IMR-90 (cell line): Measurements from ENCODE around the gene UCP3. TPM values are rescaled to one million over a fixed set of nuclear protein-coding genes. Genes with fewer than 3 reads are reported as not detected.

Experiments used
- ATAC-seq: fragments of 200-7000 bp; cut with Tn5 transposase; 2 replicates; pipeline ENCODE4 v1.9.1; 2020; ENCODE audit warnings: low read depth, mild to moderate bottlenecking, moderate library complexity
- BruUV-seq: library from RNA; stranded (reverse); fragments of 400-500 nt; replicated peaks from 2 replicates; lab custom pipeline; 2021; lab: Mats Ljungman, UMichigan
- CTCF ChIA-PET: fragments of 300-600 bp; formaldehyde crosslinking; extraction: SDS; loops from one replicate; lab custom pipeline; 2021; ENCODE audit warnings: antibody characterized with exemption; lab: Yijun Ruan, JAX
- POLR2A ChIA-PET: fragments of 300-600 bp; sonication (Branson Sonifier 250); formaldehyde crosslinking; loops from one replicate; lab custom pipeline; 2022; ENCODE audit warnings: antibody characterized with exemption; ENCODE audit not compliant: unreplicated experiment; lab: Charles Lee
- DNase-seq: peaks from one replicate; pipeline ENCODE4 v3.0.0; 2013
- H2AFZ ChIP-seq: replicated peaks from 2 replicates; pipeline ENCODE3; 2013; ENCODE audit warnings: low read length, mild to moderate bottlenecking; ENCODE audit not compliant: poor library complexity
- H2AK5ac ChIP-seq: 2 replicates; pipeline ENCODE4 v1.6.1; 2013; ENCODE audit warnings: low read depth, low read length, inconsistent platforms
- H2AK9ac ChIP-seq: replicated peaks from 2 replicates; pipeline ENCODE3; 2013; ENCODE audit warnings: mild to moderate bottlenecking, low read depth, low read length, moderate library complexity; ENCODE audit not compliant: poor library complexity
- H2BK120ac ChIP-seq: 2 replicates; pipeline ENCODE4 v1.6.1; 2013; ENCODE audit warnings: low read depth, low read length, inconsistent platforms
- H2BK15ac ChIP-seq: 3 replicates; pipeline ENCODE4 v1.6.1; 2013; ENCODE audit warnings: low read depth, low read length, inconsistent platforms
- H2BK20ac ChIP-seq: 2 replicates; pipeline ENCODE4 v1.6.1; 2013; ENCODE audit warnings: low read depth, mild to moderate bottlenecking, inconsistent platforms, low read length, moderate library complexity
- H2BK5ac ChIP-seq: 2 replicates; pipeline ENCODE4 v1.6.1; 2013; ENCODE audit warnings: mild to moderate bottlenecking, low read depth, low read length, inconsistent platforms; ENCODE audit not compliant: poor library complexity, severe bottlenecking
- H3K14ac ChIP-seq: replicated peaks from 2 replicates; pipeline ENCODE4 v1.6.1; 2013; ENCODE audit warnings: low read depth, low read length, inconsistent platforms
- H3K18ac ChIP-seq: 2 replicates; pipeline ENCODE4 v1.6.1; 2013; ENCODE audit warnings: low read depth, low read length, control low read depth
- H3K23ac ChIP-seq: 2 replicates; pipeline ENCODE4 v1.6.1; 2013; ENCODE audit warnings: low read depth, low read length, inconsistent platforms
- H3K27ac ChIP-seq: 2 replicates; pipeline ENCODE4 v1.5.1; 2013; ENCODE audit warnings: mild to moderate bottlenecking, control low read depth, low read length; ENCODE audit not compliant: insufficient read depth
- H3K27me3 ChIP-seq: 2 replicates; pipeline ENCODE4 v1.6.1; 2013; ENCODE audit warnings: low read length; ENCODE audit not compliant: control insufficient read depth, insufficient read depth
- H3K36me3 ChIP-seq: 2 replicates; pipeline ENCODE4 v1.6.1; 2013; ENCODE audit warnings: low read length, mixed read lengths; ENCODE audit not compliant: control insufficient read depth, insufficient read depth
- H3K4ac ChIP-seq: 2 replicates; pipeline ENCODE4 v1.6.1; 2013; ENCODE audit warnings: low read depth, low read length, inconsistent platforms
- H3K4me1 ChIP-seq: 2 replicates; pipeline ENCODE4 v1.6.1; 2013; ENCODE audit warnings: low read length, mixed read lengths; ENCODE audit not compliant: control insufficient read depth, insufficient read depth
- H3K4me2 ChIP-seq: 2 replicates; pipeline ENCODE4 v1.6.1; 2013; ENCODE audit warnings: low read depth, mild to moderate bottlenecking, control low read depth, low read length, moderate library complexity
- H3K4me3 ChIP-seq: 2 replicates; pipeline ENCODE4 v1.5.1; 2013; ENCODE audit warnings: low read depth, mild to moderate bottlenecking, control low read depth, low read length, moderate library complexity; ENCODE audit not compliant: insufficient read depth
- H3K56ac ChIP-seq: 2 replicates; pipeline ENCODE4 v1.6.1; 2013; ENCODE audit warnings: low read length, inconsistent platforms; ENCODE audit not compliant: insufficient read depth; ENCODE audit errors: extremely low read depth
- H3K79me1 ChIP-seq, 2 experiments: 2 replicates each; pipeline ENCODE4 v1.6.1; 2013; ENCODE audit warnings: low read length in 2 of 2, inconsistent platforms in 1 of 2, low read depth in 1 of 2
- H3K9ac ChIP-seq: 2 replicates; pipeline ENCODE4 v1.6.1; 2013; ENCODE audit warnings: low read depth, low read length, control low read depth
- H3K9me1 ChIP-seq: 2 replicates; pipeline ENCODE4 v1.6.1; 2013; ENCODE audit warnings: low read length, inconsistent platforms; ENCODE audit not compliant: insufficient read depth
- H3K9me3 ChIP-seq: 2 replicates; pipeline ENCODE4 v1.6.1; 2013; ENCODE audit warnings: low read length; ENCODE audit not compliant: control insufficient read depth, insufficient read depth
- H4K20me1 ChIP-seq: 2 replicates; pipeline ENCODE4 v1.6.1; 2013; ENCODE audit warnings: low read length, inconsistent platforms; ENCODE audit not compliant: insufficient read depth
- H4K5ac ChIP-seq: 2 replicates; pipeline ENCODE4 v1.6.1; 2013; ENCODE audit warnings: mild to moderate bottlenecking, low read depth, low read length, control low read depth
- H4K8ac ChIP-seq, 2 experiments: 2 replicates each; pipeline ENCODE4 v1.6.1; 2013; ENCODE audit warnings: low read depth in 2 of 2, low read length in 2 of 2, control low read depth in 1 of 2, inconsistent platforms in 1 of 2
- H4K91ac ChIP-seq: 2 replicates; pipeline ENCODE4 v1.6.1; 2013; ENCODE audit warnings: low read depth, low read length, inconsistent platforms; ENCODE audit not compliant: insufficient read depth
- BHLHE40 ChIP-seq: fragments of 150-350 bp; IDR thresholded peaks from 2 replicates; pipeline ENCODE4 v1.6.1; 2016; ENCODE audit warnings: mild to moderate bottlenecking, low read depth, low read length
- CEBPB ChIP-seq: IDR thresholded peaks from 2 replicates; pipeline ENCODE4 v1.6.1; 2012; ENCODE audit warnings: low read depth, low read length, improper control_type of control experiment
- CHD1 ChIP-seq: IDR thresholded peaks from 2 replicates; pipeline ENCODE4 v1.6.1; 2012; ENCODE audit warnings: low read depth, low read length, improper control_type of control experiment
- FOS ChIP-seq: fragments of 150-350 bp; IDR thresholded peaks from 2 replicates; pipeline ENCODE4 v1.6.1; 2016; ENCODE audit warnings: low read depth, low read length
- MAFK ChIP-seq: IDR thresholded peaks from 2 replicates; pipeline ENCODE4 v1.6.1; 2012; ENCODE audit warnings: low read depth, low read length, improper control_type of control experiment
- MAZ ChIP-seq: IDR thresholded peaks from 2 replicates; pipeline ENCODE4 v1.6.1; 2012; ENCODE audit warnings: low read depth, mild to moderate bottlenecking, low read length, improper control_type of control experiment, moderate library complexity, borderline replicate concordance
- MXI1 ChIP-seq: IDR thresholded peaks from 2 replicates; pipeline ENCODE4 v1.6.1; 2012; ENCODE audit warnings: low read depth, mild to moderate bottlenecking, low read length, moderate library complexity, borderline replicate concordance
- NFE2L2 ChIP-seq: fragments of 150-350 bp; IDR thresholded peaks from 2 replicates; pipeline ENCODE4 v1.6.1; 2016; ENCODE audit warnings: low read depth, mild to moderate bottlenecking, low read length
- POLR2A ChIP-seq: IDR thresholded peaks from 2 replicates; pipeline ENCODE4 v1.6.1; 2012; ENCODE audit warnings: mild to moderate bottlenecking, low read depth, low read length
- RAD21 ChIP-seq: IDR thresholded peaks from 2 replicates; pipeline ENCODE4 v1.6.1; 2012; ENCODE audit warnings: low read length, improper control_type of control experiment
- SMC3 ChIP-seq: fragments of 150-350 bp; IDR thresholded peaks from 2 replicates; pipeline ENCODE4 v1.6.1; 2016; ENCODE audit warnings: low read depth, mild to moderate bottlenecking, antibody characterized with exemption, low read length, moderate library complexity
- WGBS, 2 experiments: methylation state at CpG; one replicate each; pipeline versions ENCODE4 v1.1.5 to v1.1.7; 2013; ENCODE audit warnings: missing lambda C conversion rate in 2 of 2; ENCODE audit not compliant: insufficient read length in 1 of 2; ENCODE audit errors: extremely low coverage in 2 of 2; 5-methylcytosine and 5-hydroxymethylcytosine counted together
- dilution Hi-C: fragments of 300-500 bp; cut with HindIII; formaldehyde crosslinking; loops from one replicate; pipeline ENCODE4 v1.14.3; 2018; ENCODE audit warnings: low sequenced_read_pairs; ENCODE audit not compliant: unreplicated experiment
- in situ Hi-C: fragments of 300-500 bp; cut with MboI; formaldehyde crosslinking; loops from 3 replicates; pipeline ENCODE4 v1.14.3; 2019; ENCODE audit warnings: low sequenced_read_pairs, inconsistent platforms, mixed read lengths
- intact Hi-C: fragments of 100-400 bp; cut with micrococcal nuclease; formaldehyde crosslinking; loops from 2 replicates; pipeline ENCODE4 v1.10.0; 2022
- polyA plus RNA-seq, 3 experiments: library from polyadenylated mRNA; depleted of rRNA; stranded (reverse); fragments of >200 nt; gene quantifications; 2 replicates each; pipeline ENCODE4 v1.2.3, GENCODE V29; 2012; ENCODE audit warnings: low replicate concordance in 1 of 3
- total RNA-seq: library from RNA; depleted of rRNA; stranded (reverse); fragments of >200 nt; gene quantifications from 2 replicates; pipeline ENCODE4 v1.2.3, GENCODE V29; 2012
- TF ChIP-seq, protein P1 (sequence below): fragments of 150-350 bp; IDR thresholded peaks from 2 replicates; pipeline ENCODE4 v1.6.1; 2017; ENCODE audit warnings: mild to moderate bottlenecking, antibody characterized with exemption, low read length, low read depth
- TF ChIP-seq, protein P2 (sequence below): fragments of 150-350 bp; IDR thresholded peaks from 2 replicates; pipeline ENCODE4 v1.6.1; 2016; ENCODE audit warnings: low read depth, mild to moderate bottlenecking, low read length, moderate library complexity, borderline replicate concordance

UCP3 gene
- total and polyA plus RNA-seq, 2 of the 4 experiments (the other 2 are of a cell fraction) = under 0.01 to 0.80 TPM

DNA sequence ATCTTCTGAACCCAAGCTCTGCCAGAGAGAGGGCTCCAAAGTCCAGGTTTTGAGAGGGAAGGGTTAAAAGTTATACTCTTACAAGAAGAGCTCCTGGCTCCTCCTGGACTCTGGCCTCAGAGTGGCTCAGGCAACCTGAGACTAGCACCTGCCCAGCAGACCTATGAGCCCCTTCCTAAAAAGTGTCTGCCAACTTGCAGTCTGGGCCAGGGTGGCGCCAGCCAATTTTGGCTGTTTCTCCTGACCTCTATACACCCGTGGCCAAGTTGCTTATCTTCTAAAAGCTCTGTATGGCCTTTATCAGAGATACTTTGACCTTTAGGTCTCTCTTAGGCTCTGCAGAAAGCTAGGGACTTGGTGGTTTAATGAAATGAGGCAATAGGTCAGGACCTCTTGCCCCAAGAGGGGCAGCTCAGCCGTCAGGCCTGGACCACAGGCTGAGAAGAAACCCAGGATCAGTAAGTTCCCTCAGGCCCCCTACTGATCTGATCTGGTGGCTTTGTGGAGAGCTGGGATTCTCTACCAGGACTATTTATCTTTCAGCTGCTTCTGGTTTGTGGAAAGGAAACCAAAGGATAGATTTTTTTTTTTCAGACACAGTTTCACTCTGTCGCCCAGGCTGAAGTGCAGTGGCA, 10.3 kb upstream of the UCP3 start:
- intact Hi-C loops (no loop called here), dilution Hi-C loops (no loop called here), in situ Hi-C loops (no loop called here)
- Histone ChIP-seq H3K27ac (no peak overlapping the region), H2BK20ac (no peak overlapping the region), H3K4ac (0 out of 2 replicates have a peak overlapping the region, but pooled peaks have one; percentile 60), H4K8ac (peak overlapping the region in 1 of 2 experiments; percentile 93; a peak in 1 of 4 replicates), H3K36me3 (peaks cover 10% of the 10 kb centered on the region; the same call in 1 of the 2 replicates), H2AK9ac (no peak overlapping the region), H3K9ac (no peak overlapping the region), H2AK5ac (peak overlapping the region; percentile 82), H4K5ac (no peak overlapping the region), H3K27me3 (no peaks in the 10 kb centered on the region), H3K56ac (no peak overlapping the region), H4K20me1 (peaks cover 3% of the 10 kb centered on the region; the same call in 1 of the 2 replicates), H2AFZ (no peak overlapping the region), H3K18ac (no peak overlapping the region), H2BK5ac (peak overlapping the region; percentile 54), H2BK15ac (no peak overlapping the region), H3K9me1 (peaks cover 14% of the 10 kb centered on the region), H3K79me1 (peaks cover 0 to 12% of the 10 kb centered on the region in 2 experiments; a peak in 2 of 4 replicates), H3K4me1 (peaks cover 17% of the 10 kb centered on the region), H2BK120ac (no peak overlapping the region), H4K91ac (no peak overlapping the region), H3K4me3 (no peak overlapping the region), H3K9me3 (no peaks in the 10 kb centered on the region), H3K23ac (0 out of 2 replicates have a peak overlapping the region, but pooled peaks have one; percentile 13), H3K14ac (0 out of 2 replicates have a peak overlapping the region, but pooled peaks have one; percentile 36), H3K4me2 (no peak overlapping the region)
- TF ChIP-seq CHD1 = no peak
- no peak for TF ChIP-seq FOS
- no peak for TF ChIP-seq SMC3
- no peak for TF ChIP-seq MAFK
- TF ChIP-seq CEBPB = no peak
- no peak for TF ChIP-seq MXI1
- TF ChIP-seq, protein P1, sequence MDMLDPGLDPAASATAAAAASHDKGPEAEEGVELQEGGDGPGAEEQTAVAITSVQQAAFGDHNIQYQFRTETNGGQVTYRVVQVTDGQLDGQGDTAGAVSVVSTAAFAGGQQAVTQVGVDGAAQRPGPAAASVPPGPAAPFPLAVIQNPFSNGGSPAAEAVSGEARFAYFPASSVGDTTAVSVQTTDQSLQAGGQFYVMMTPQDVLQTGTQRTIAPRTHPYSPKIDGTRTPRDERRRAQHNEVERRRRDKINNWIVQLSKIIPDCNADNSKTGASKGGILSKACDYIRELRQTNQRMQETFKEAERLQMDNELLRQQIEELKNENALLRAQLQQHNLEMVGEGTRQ = no peak
- TF ChIP-seq, protein P2, sequence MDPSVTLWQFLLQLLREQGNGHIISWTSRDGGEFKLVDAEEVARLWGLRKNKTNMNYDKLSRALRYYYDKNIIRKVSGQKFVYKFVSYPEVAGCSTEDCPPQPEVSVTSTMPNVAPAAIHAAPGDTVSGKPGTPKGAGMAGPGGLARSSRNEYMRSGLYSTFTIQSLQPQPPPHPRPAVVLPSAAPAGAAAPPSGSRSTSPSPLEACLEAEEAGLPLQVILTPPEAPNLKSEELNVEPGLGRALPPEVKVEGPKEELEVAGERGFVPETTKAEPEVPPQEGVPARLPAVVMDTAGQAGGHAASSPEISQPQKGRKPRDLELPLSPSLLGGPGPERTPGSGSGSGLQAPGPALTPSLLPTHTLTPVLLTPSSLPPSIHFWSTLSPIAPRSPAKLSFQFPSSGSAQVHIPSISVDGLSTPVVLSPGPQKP = no peak
- no peak for TF ChIP-seq POLR2A
- TF ChIP-seq RAD21 = no peak
- no peak for TF ChIP-seq MAZ
- TF ChIP-seq BHLHE40 = no peak
- TF ChIP-seq NFE2L2 = no peak
- POLR2A ChIA-PET = interaction anchor here (0.6 kb wide), 1 partner anchor 16 kb away, joined by 3 read pairs; no protein-coding TSS in a partner anchor
- BruUV-seq = no TSS peak
- WGBS, 2 experiments = 71% methylated on average over 1 of the region's 4 CpGs; no CpG with 5 or more reads in 1 of the 2 experiments
- DNase-seq (no peak), ATAC-seq (no peak)
- CTCF ChIA-PET = no interaction called here
